MM.1S (cell line): ENCODE results near the gene PDAP1.

Source experiments
- CTCF ChIP-seq: fragments of 300-600 bp; sonication (generic); IDR thresholded peaks from 2 replicates; pipeline ENCODE4 v1.5.1; 2016; ENCODE audit warnings: antibody characterized with exemption, low read length, mixed read lengths
- EZH2 ChIP-seq: fragments of 300-600 bp; sonication (generic); optimal IDR thresholded peaks from 2 replicates; pipeline ENCODE3; 2017; ENCODE audit warnings: low read depth, mild to moderate bottlenecking, antibody characterized with exemption, low read length, mixed read lengths
- EZH2phosphoT487 ChIP-seq: fragments of 300-600 bp; sonication (generic); IDR thresholded peaks from 2 replicates; pipeline ENCODE4 v1.6.1; 2018; ENCODE audit warnings: antibody characterized with exemption, low read length

- TF ChIP-seq CTCF (no peak), EZH2 (no peak), EZH2phosphoT487 (no peak)
Observed at GRCh38 chr7:99380032-99380822, 28.2 kb downstream of the PDAP1 start.
